Measurements from ENCODE around the gene GAPDHS. TPM values are rescaled to one million over a fixed set of nuclear protein-coding genes. Genes with fewer than 3 reads are reported as not detected.

GAPDHS gene
- total RNA-seq, 4 donors from 2014 or later = 0.54 TPM; not detected in 3

- Histone ChIP-seq H3K27ac (no peak overlapping the region), H3K36me3 (peaks cover 0 to 7% (median 0%) of the 10 kb centered on the region in 3 donors), H3K27me3 (no peaks in the 10 kb centered on the region), H3K9me3 (no peaks in the 10 kb centered on the region), H3K4me3 (no peak overlapping the region), H3K4me1 (peaks cover 0 to 2% (median under 1%) of the 10 kb centered on the region in 4 donors)
- DNase-seq = no peak
- TF ChIP-seq CTCF (IDR thresholded peaks at IDR 0.05) (no peak), POLR2A (IDR thresholded peaks at IDR 0.05) (no peak)
Measured at GRCh38 chr19:35552534-35553384, 19.5 kb downstream of the GAPDHS start.

DNA sequence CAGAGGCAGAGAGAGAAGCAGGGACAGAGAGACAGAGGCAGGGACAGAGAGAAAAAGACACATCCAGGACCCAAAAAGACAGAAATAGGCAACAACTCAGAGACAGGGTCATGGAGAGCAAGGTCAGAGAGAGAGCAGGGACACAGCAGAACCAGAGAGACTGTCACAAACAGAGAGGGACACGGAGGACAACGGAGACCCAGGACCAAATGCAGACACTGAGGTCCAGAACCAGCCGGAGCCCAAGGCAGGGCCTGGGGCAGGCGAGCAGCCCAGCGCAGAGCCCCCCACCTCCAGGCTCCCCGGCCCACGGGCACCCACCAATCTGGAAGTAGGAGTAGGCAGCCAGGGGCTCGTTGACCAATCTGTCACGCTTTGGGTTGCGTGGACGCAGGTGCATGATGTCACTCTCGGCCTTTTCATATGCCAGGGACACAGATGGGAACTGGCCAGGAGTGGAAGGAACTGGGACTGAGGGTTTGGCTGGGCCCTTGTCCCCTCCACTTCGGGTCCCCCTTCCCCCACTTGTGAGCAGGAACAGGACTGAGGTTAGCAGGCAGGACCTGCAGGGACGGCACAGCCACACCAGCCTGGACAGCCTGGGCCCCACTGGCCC is 20.2 kb downstream of the GAPDHS start:
- TF ChIP-seq CTCF (IDR thresholded peaks at IDR 0.05) (no peak), POLR2A (IDR thresholded peaks at IDR 0.05) (no peak)
- Histone ChIP-seq H3K27me3 (no peaks in the 10 kb centered on the region), H3K36me3 (no peaks in the 10 kb centered on the region), H3K4me3 (no peak overlapping the region), H3K27ac (no peak overlapping the region), H3K9me3 (peaks cover 0 to 4% (median 0%) of the 10 kb centered on the region in 4 donors), H3K4me1 (peaks cover 0 to 9% (median 4%) of the 10 kb centered on the region in 4 donors)
- no peak for DNase-seq

DNA sequence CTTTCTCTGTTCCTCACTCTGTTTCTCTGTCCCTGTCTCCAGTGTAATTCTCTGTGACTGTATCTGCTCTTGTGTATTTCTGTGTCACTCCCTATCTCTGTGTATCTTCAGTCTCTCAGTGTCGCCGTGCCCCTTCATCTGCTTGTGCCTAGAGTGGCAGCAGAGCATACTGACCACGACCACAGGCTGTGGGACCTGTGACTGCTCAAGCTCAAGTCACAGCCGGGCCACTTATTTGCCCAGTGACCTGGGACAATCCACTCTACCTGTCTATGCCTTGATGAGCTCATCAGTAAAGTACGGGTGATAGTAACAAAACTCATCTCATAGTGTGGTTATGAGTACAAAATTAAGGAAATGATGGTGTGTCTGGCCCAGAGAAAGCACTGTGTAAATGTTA is 20.8 kb downstream of the GAPDHS start:
- no peaks in the 10 kb centered on the region for H3K27me3 ChIP-seq
- TF ChIP-seq POLR2A (IDR thresholded peaks at IDR 0.05) (no peak), CTCF (IDR thresholded peaks at IDR 0.05) (no peak)
- H3K4me1 ChIP-seq = peaks cover 0 to 12% (median 5%) of the 10 kb centered on the region in 4 donors
- H3K27ac ChIP-seq = no peak overlapping the region
- no peak overlapping the region for H3K4me3 ChIP-seq
- no peak for DNase-seq
- peaks cover 0 to 4% (median 0%) of the 10 kb centered on the region in 4 donors for H3K9me3 ChIP-seq
- H3K36me3 ChIP-seq = no peaks in the 10 kb centered on the region

GRCh38 chr19:35555301-35556005 is 22.2 kb downstream of the GAPDHS start:
- no peak for DNase-seq
- H3K9me3 ChIP-seq = peaks cover 0 to 4% (median 0%) of the 10 kb centered on the region in 4 donors
- H3K4me3 ChIP-seq = no peak overlapping the region
- H3K4me1 ChIP-seq = peaks cover 0 to 12% (median 5%) of the 10 kb centered on the region in 4 donors
- TF ChIP-seq CTCF (IDR thresholded peaks at IDR 0.05) (no peak), POLR2A (IDR thresholded peaks at IDR 0.05) (no peak)
- H3K36me3 ChIP-seq = no peaks in the 10 kb centered on the region
- H3K27me3 ChIP-seq = no peaks in the 10 kb centered on the region
- H3K27ac ChIP-seq = no peak overlapping the region

GRCh38 chr19:35556025-35556590 is 22.9 kb downstream of the GAPDHS start:
- DNase-seq = no peak
- no peaks in the 10 kb centered on the region for H3K27me3 ChIP-seq

More at GRCh38 chr19:35556025-35556590, 22.9 kb downstream of the GAPDHS start:
- H3K9me3 ChIP-seq = peaks cover 0 to 4% (median 0%) of the 10 kb centered on the region in 4 donors
- TF ChIP-seq CTCF (IDR thresholded peaks at IDR 0.05) (no peak), POLR2A (IDR thresholded peaks at IDR 0.05) (no peak)
- H3K4me3 ChIP-seq = no peak overlapping the region
- no peaks in the 10 kb centered on the region for H3K36me3 ChIP-seq
- peaks cover 0 to 12% (median 5%) of the 10 kb centered on the region in 4 donors for H3K4me1 ChIP-seq
- H3K27ac ChIP-seq = no peak overlapping the region
